OCI-LY1 (cell line): Measurements from ENCODE around the gene MTERF1.
"Not testable (repeated sequence)": the region's sequence is repeated elsewhere in the genome, so short reads cannot be mapped to it uniquely, and the experiment has no call there.

Source experiments
- H2AFZ ChIP-seq: fragments of 200-600 bp; sonication (generic), shearing (Covaris generic); 2 replicates; pipeline ENCODE4 v1.6.0; 2014; ENCODE audit warnings: antibody characterized with exemption, mild to moderate bottlenecking, low read length
- H3F3A ChIP-seq: fragments of 200-600 bp; sonication (generic), shearing (Covaris generic); 2 replicates; pipeline ENCODE4 v1.6.0; 2014; ENCODE audit warnings: mild to moderate bottlenecking, antibody characterized with exemption, low read length, moderate library complexity; ENCODE audit not compliant: insufficient read depth
- H3K27ac ChIP-seq: fragments of 200-600 bp; sonication (generic); 2 replicates; pipeline ENCODE4 v1.5.1; 2014; ENCODE audit warnings: low read length, mixed run types, mild to moderate bottlenecking, low read depth; ENCODE audit not compliant: poor library complexity, severe bottlenecking
- H3K27me3 ChIP-seq: fragments of 200-600 bp; sonication (generic); 2 replicates; pipeline ENCODE4 v1.6.0; 2014; ENCODE audit warnings: antibody characterized with exemption, mild to moderate bottlenecking, low read length, moderate library complexity; ENCODE audit not compliant: insufficient read depth
- H3K36me3 ChIP-seq: fragments of 200-600 bp; sonication (generic); 2 replicates; pipeline ENCODE4 v1.6.1; 2014; ENCODE audit warnings: mild to moderate bottlenecking, antibody characterized with exemption, low read length, moderate library complexity, mixed read lengths; ENCODE audit not compliant: insufficient read depth
- H3K4me1 ChIP-seq: fragments of 200-600 bp; sonication (generic); 2 replicates; pipeline ENCODE4 v1.5.1; 2014; ENCODE audit warnings: mild to moderate bottlenecking, low read length, moderate library complexity; ENCODE audit not compliant: insufficient read depth, severe bottlenecking
- H3K4me2 ChIP-seq: fragments of 200-600 bp; sonication (generic), shearing (Covaris generic); 2 replicates; pipeline ENCODE4 v1.6.1; 2014; ENCODE audit warnings: low read length
- H3K4me3 ChIP-seq: fragments of 200-600 bp; sonication (generic); 2 replicates; pipeline ENCODE4 v1.5.1; 2014; ENCODE audit warnings: low read length, low read depth, mild to moderate bottlenecking, mixed read lengths; ENCODE audit not compliant: poor library complexity, severe bottlenecking
- H3K79me2 ChIP-seq: fragments of 200-600 bp; shearing (Covaris generic); 2 replicates; pipeline ENCODE4 v1.6.1; 2016; ENCODE audit warnings: mixed run types, low read length, mixed read lengths; ENCODE audit not compliant: insufficient read depth
- H3K9ac ChIP-seq: fragments of 200-600 bp; sonication (generic), shearing (Covaris generic); 2 replicates; pipeline ENCODE4 v1.6.1; 2014; ENCODE audit warnings: mild to moderate bottlenecking, low read length, mixed read lengths
- H3K9me2 ChIP-seq: fragments of 200-600 bp; sonication (generic), shearing (Covaris generic); 2 replicates; pipeline ENCODE4 v1.6.1; 2014; ENCODE audit warnings: low read depth, mild to moderate bottlenecking, low read length, mixed read lengths
- H3K9me3 ChIP-seq: fragments of 200-600 bp; shearing (Covaris generic); 2 replicates; pipeline ENCODE4 v1.6.1; 2014; ENCODE audit warnings: low read length, mixed read lengths
- H4K20me1 ChIP-seq: fragments of 200-600 bp; sonication (generic), shearing (Covaris generic); 2 replicates; pipeline ENCODE4 v1.6.0; 2016; ENCODE audit warnings: mild to moderate bottlenecking, low read length; ENCODE audit not compliant: insufficient read depth
- CTCF ChIP-seq: fragments of 200-600 bp; sonication (generic), shearing (Covaris generic); IDR thresholded peaks from 2 replicates; pipeline ENCODE4 v1.5.1; 2017; ENCODE audit warnings: mild to moderate bottlenecking, antibody characterized with exemption, low read length, moderate library complexity, mixed read lengths
- EZH2 ChIP-seq: fragments of 200-600 bp; sonication (generic), shearing (Covaris generic); IDR thresholded peaks from 2 replicates; pipeline ENCODE4 v1.8.0; 2017; ENCODE audit warnings: borderline replicate concordance, mixed run types, mild to moderate bottlenecking, antibody characterized with exemption, low read length, moderate library complexity, mixed read lengths

Gene MTERF1

GRCh38 chr7:91869661-91870060 is 10.8 kb downstream of the MTERF1 start:
- Histone ChIP-seq H3K79me2 (no peaks in the 10 kb centered on the region), H3K9me2 (no peaks in the 10 kb centered on the region), H3K4me2 (no peak overlapping the region), H4K20me1 (no peaks in the 10 kb centered on the region), H3K27ac (no peak overlapping the region), H3K9ac (no peak overlapping the region), H3F3A (no peaks in the 10 kb centered on the region), H3K4me1 (no peaks in the 10 kb centered on the region), H3K27me3 (no peaks in the 10 kb centered on the region), H3K9me3 (no peaks in the 10 kb centered on the region), H3K4me3 (no peak overlapping the region), H2AFZ (no peak overlapping the region), H3K36me3 (peaks cover 25% of the 10 kb centered on the region)
- TF ChIP-seq EZH2 = no peak
- no peak; the same call in 1 of the 2 replicates for TF ChIP-seq CTCF

GRCh38 chr7:91866599-91867148 is 13.8 kb downstream of the MTERF1 start:
- Histone ChIP-seq H3F3A (no peaks in the 10 kb centered on the region), H3K27me3 (no peaks in the 10 kb centered on the region), H3K36me3 (no peaks in the 10 kb centered on the region), H3K9me2 (no peaks in the 10 kb centered on the region), H3K9ac (no peak overlapping the region), H3K79me2 (no peaks in the 10 kb centered on the region), H2AFZ (no peak overlapping the region), H3K4me3 (no peak overlapping the region), H4K20me1 (no peaks in the 10 kb centered on the region), H3K4me1 (no peaks in the 10 kb centered on the region), H3K4me2 (no peak overlapping the region), H3K27ac (no peak overlapping the region), H3K9me3 (no peaks in the 10 kb centered on the region)
- no peak for TF ChIP-seq EZH2

GRCh38 chr7:91865511-91865910 is 15.0 kb downstream of the MTERF1 start:
- Histone ChIP-seq H3K27me3 (no peaks in the 10 kb centered on the region), H3K9me3 (no peaks in the 10 kb centered on the region), H3K4me2 (no peak overlapping the region), H2AFZ (no peak overlapping the region), H3F3A (no peaks in the 10 kb centered on the region), H3K79me2 (no peaks in the 10 kb centered on the region), H3K27ac (no peak overlapping the region), H3K4me3 (no peak overlapping the region), H3K4me1 (no peaks in the 10 kb centered on the region), H3K36me3 (no peaks in the 10 kb centered on the region), H3K9ac (no peak overlapping the region), H3K9me2 (no peaks in the 10 kb centered on the region), H4K20me1 (no peaks in the 10 kb centered on the region)
- TF ChIP-seq EZH2 = no peak
- TF ChIP-seq CTCF = no peak

- not testable (repeated sequence) for H3K9me2 ChIP-seq, H3K36me3 ChIP-seq, H3K9me3 ChIP-seq, H3K27me3 ChIP-seq, H3K9ac ChIP-seq, H3K4me2 ChIP-seq, H3F3A ChIP-seq, H3K27ac ChIP-seq, H2AFZ ChIP-seq, H3K4me1 ChIP-seq, H3K4me3 ChIP-seq, H3K79me2 ChIP-seq, H4K20me1 ChIP-seq
Measured at GRCh38 chr7:91864604-91865003, 15.9 kb downstream of the MTERF1 start.
